GM20000 (cell line): ENCODE data around the gene DNAH11.

Experiments used
- DNase-seq: peaks from one replicate; pipeline ENCODE4 v3.0.0; 2012; ENCODE audit warnings: low spot score
- CTCF ChIP-seq: IDR thresholded peaks from 2 replicates; pipeline ENCODE4 v1.5.1; 2012; ENCODE audit warnings: mild to moderate bottlenecking, control low read depth; ENCODE audit errors: extremely low read depth, missing control alignments

DNAH11 gene

GRCh38 chr7:21542891-21543527 is at the start of gene DNAH11:
TSS of gene DNAH11 (plus strand) at chr7:21543039. CDS start at chr7:21543246, 207 bp downstream.
- TF ChIP-seq CTCF: no peak
- DNase-seq: peak; percentile 74

GRCh38 chr7:21495731-21496130 is 47.1 kb upstream of the DNAH11 start:
- no peak for TF ChIP-seq CTCF
- no peak for DNase-seq

GRCh38 chr7:21497072-21497471 is 45.8 kb upstream of the DNAH11 start:
- no peak for DNase-seq
- TF ChIP-seq CTCF: no peak

- TF ChIP-seq CTCF: no peak
These were observed 42.6 kb upstream of the DNAH11 start for GRCh38 chr7:21500117-21500832.

GRCh38 chr7:21504021-21504420 is 38.8 kb upstream of the DNAH11 start:
- no peak for DNase-seq
- TF ChIP-seq CTCF: no peak

More at GRCh38 chr7:21500117-21500832, 42.6 kb upstream of the DNAH11 start:
- no peak for DNase-seq

- no peak for DNase-seq
- no peak for TF ChIP-seq CTCF
These were observed 35.1 kb upstream of the DNAH11 start for GRCh38 chr7:21507627-21508343.

GRCh38 chr7:21508538-21508937 is 34.3 kb upstream of the DNAH11 start:
- DNase-seq: no peak
- TF ChIP-seq CTCF: no peak
